GM18499 (cell line): Measurements from ENCODE around the gene KSR1.
"Not testable (repeated sequence)": the region's sequence is repeated elsewhere in the genome, so short reads cannot be mapped to it uniquely, and the experiment has no call there.

Source experiments
- ATAC-seq: cut with Tn5 transposase; IDR thresholded peaks from one replicate; pipeline ENCODE4 v1.9.1; 2021; ENCODE audit warnings: moderate number of reproducible peaks; ENCODE audit not compliant: insufficient read depth, unreplicated experiment

Gene KSR1

GRCh38 chr17:27621536-27621935 lies 165.3 kb downstream of the KSR1 start:
- ATAC-seq, result no peak

GRCh38 chr17:27621942-27622559 lies 165.8 kb downstream of the KSR1 start:
- no peak for ATAC-seq

- ATAC-seq, result no peak
Observed at GRCh38 chr17:27622986-27623385, 166.7 kb downstream of the KSR1 start.

GRCh38 chr17:27623614-27624013 lies 167.4 kb downstream of the KSR1 start:
- ATAC-seq, result no peak

- no peak for ATAC-seq
Observed at GRCh38 chr17:27624539-27624938, 168.3 kb downstream of the KSR1 start.

GRCh38 chr17:27625856-27626255 lies 169.6 kb downstream of the KSR1 start:
- no peak for ATAC-seq

GRCh38 chr17:27627514-27627913 lies 171.3 kb downstream of the KSR1 start:
- no peak for ATAC-seq

GRCh38 chr17:27628376-27628775 lies 172.1 kb downstream of the KSR1 start:
- no peak for ATAC-seq

- not testable (repeated sequence) for ATAC-seq
Observed at GRCh38 chr17:27629260-27629659, 173.0 kb downstream of the KSR1 start.

GRCh38 chr17:27630607-27631410 lies 174.6 kb downstream of the KSR1 start, which contains the start of gene LGALS9:
Gene LGALS9 (plus strand): TSS chr17:27631188. CDS start chr17:27631266, 78 bp downstream.
- no peak for ATAC-seq

GRCh38 chr17:27631411-27631760 lies 175.1 kb downstream of the KSR1 start:
- no peak for ATAC-seq

GRCh38 chr17:27631897-27632725 lies 175.9 kb downstream of the KSR1 start:
- no peak for ATAC-seq

- ATAC-seq, result not testable (repeated sequence)
Observed at GRCh38 chr17:27632766-27633165, 176.5 kb downstream of the KSR1 start.

GRCh38 chr17:27633312-27634025 lies 177.2 kb downstream of the KSR1 start:
- ATAC-seq, result no peak

- ATAC-seq, result no peak
Observed at GRCh38 chr17:27634026-27634335, 177.7 kb downstream of the KSR1 start.

- no peak for ATAC-seq
Observed at GRCh38 chr17:27634776-27635175, 178.5 kb downstream of the KSR1 start.

GRCh38 chr17:27635275-27635823 lies 179.1 kb downstream of the KSR1 start:
- no peak for ATAC-seq

GRCh38 chr17:27636005-27636520 lies 179.8 kb downstream of the KSR1 start:
- ATAC-seq, result not testable (repeated sequence)

GRCh38 chr17:27637818-27638217 lies 181.6 kb downstream of the KSR1 start:
- ATAC-seq, result not testable (repeated sequence)

GRCh38 chr17:27638415-27638914 lies 182.2 kb downstream of the KSR1 start:
- ATAC-seq, result not testable (repeated sequence)
